ENCODE data around the gene PKD2L1. TPM values are rescaled to one million over a fixed set of nuclear protein-coding genes. Genes with fewer than 3 reads are reported as not detected.
A peak's percentile ranks its signal among the peaks of the same experiment; 100 is the strongest.
"Not testable (repeated sequence)": the region's sequence is repeated elsewhere in the genome, so short reads cannot be mapped to it uniquely, and the experiment has no call there.

PKD2L1 gene
- polyA plus RNA-seq, 1 donor, result 0.48 TPM

DNA sequence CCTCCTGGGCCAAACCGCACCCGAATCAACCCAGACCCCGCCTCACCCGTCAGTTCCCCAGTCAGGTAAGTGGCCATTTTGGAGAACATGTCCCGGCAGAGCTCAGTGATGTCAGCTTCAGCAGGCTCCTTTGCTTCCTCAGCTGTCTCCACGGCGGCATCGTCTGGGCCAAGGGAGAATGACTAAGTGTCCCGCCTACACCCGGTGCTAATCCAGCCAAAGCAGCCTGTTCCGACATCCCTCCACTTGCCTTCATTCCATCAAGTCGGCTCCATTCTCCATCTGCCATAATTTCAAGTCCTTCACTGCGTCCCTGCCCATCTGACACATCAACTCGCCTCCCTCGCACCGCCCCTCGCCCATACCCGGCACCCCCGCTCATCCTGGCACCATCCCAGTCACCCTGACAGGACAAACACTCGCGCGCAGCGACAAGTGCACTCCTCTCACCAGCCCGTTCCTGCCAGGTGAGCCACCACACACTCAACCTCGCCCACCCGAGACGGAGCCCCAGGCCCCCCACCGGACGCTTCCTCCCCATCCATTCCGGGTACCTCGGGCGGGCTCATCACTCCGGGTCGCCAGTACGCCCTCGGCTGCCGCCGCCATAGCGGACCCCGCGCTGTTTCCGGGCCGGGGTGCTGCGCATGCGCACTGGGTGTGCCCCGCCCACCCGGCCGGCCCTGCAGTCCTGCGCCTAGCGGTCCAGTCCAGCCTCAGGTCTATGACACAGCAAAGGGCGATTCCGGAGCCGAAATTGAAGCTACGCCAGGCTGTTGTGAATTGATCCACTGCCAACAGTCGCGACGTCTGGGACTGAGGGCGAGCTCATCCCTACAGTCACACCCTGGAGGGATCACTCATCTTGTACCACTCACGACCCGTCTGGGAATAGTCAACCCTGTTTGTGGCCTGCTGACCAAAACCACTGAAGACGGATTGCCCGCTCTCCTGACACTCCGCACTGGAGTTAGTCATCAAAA, 43.7 kb downstream of the PKD2L1 start, which contains the start of gene BLOC1S2:
TSS of gene BLOC1S2 (minus strand) at position 630 of the 983 bp plus-strand sequence. CDS start at position 609, 21 bp downstream.
- peaks cover 29% of the 10 kb centered on the region for H3K4me1 ChIP-seq (ENCODE audit: control insufficient read depth, insufficient read depth, low read length)
- WGBS (ENCODE audit: insufficient coverage, low lambda C conversion rate), result no CpG with 5 or more reads among the region's 63 CpGs
- no peaks in the 10 kb centered on the region for H3K27me3 ChIP-seq (ENCODE audit: control insufficient read depth, insufficient read depth, low read length)
- H3K27ac ChIP-seq (ENCODE audit: low read length), result peak within 1 kb of the TSS; percentile 80
- H3K36me3 ChIP-seq (ENCODE audit: control insufficient read depth, insufficient read depth, low read length), result peaks cover 12% of the 10 kb centered on the region
- peak within 1 kb of the TSS; percentile 91 for H3K4me3 ChIP-seq (ENCODE audit: low read length)
- no peaks in the 10 kb centered on the region for H3K9me3 ChIP-seq (ENCODE audit: control insufficient read depth, low read depth, low read length)
- DNase-seq, result peak; percentile 81 to 88

GRCh38 chr10:100285326-100285725, 44.7 kb downstream of the PKD2L1 start:
- 83% methylated on average over 1 of the region's 12 CpGs for WGBS (ENCODE audit: insufficient coverage, low lambda C conversion rate)
- DNase-seq; H3K27ac ChIP-seq (ENCODE audit: low read length); H3K9me3 ChIP-seq (ENCODE audit: control insufficient read depth, low read depth, low read length); H3K27me3 ChIP-seq (ENCODE audit: control insufficient read depth, insufficient read depth, low read length): not testable (repeated sequence)
- H3K4me3 ChIP-seq (ENCODE audit: low read length), result peak overlapping the region; percentile 91
- H3K36me3 ChIP-seq (ENCODE audit: control insufficient read depth, insufficient read depth, low read length), result peaks cover 12% of the 10 kb centered on the region
- peaks cover 29% of the 10 kb centered on the region for H3K4me1 ChIP-seq (ENCODE audit: control insufficient read depth, insufficient read depth, low read length)

DNA sequence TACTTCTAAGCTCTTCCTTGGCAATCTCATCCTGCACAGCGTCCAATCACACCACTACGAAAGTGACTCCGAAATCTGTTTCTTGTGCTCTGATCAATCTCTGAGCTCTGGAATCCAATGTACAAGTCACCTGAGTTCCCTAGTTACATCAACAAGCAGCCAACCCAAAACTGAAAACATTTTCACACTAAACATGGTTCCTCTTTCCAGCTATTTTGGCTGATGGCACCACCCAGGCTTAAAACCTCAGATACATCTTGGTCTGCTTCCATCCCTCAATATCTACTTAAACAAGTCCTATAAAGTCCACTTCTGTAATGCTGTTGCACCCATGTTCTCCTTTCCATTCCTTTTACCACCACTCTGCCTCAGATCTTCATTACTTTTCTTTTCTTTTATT, 47.1 kb downstream of the PKD2L1 start:
- Histone ChIP-seq H3K4me3 (ENCODE audit: low read length) (no peak overlapping the region), H3K4me1 (ENCODE audit: control insufficient read depth, insufficient read depth, low read length) (peaks cover 20% of the 10 kb centered on the region), H3K9me3 (ENCODE audit: control insufficient read depth, low read depth, low read length) (no peaks in the 10 kb centered on the region), H3K27ac (ENCODE audit: low read length) (no peak overlapping the region), H3K27me3 (ENCODE audit: control insufficient read depth, insufficient read depth, low read length) (no peaks in the 10 kb centered on the region), H3K36me3 (ENCODE audit: control insufficient read depth, insufficient read depth, low read length) (peaks cover 27% of the 10 kb centered on the region)
- no peak for DNase-seq
- WGBS (ENCODE audit: insufficient coverage, low lambda C conversion rate), result no CpG with 5 or more reads among the region's 3 CpGs

DNA sequence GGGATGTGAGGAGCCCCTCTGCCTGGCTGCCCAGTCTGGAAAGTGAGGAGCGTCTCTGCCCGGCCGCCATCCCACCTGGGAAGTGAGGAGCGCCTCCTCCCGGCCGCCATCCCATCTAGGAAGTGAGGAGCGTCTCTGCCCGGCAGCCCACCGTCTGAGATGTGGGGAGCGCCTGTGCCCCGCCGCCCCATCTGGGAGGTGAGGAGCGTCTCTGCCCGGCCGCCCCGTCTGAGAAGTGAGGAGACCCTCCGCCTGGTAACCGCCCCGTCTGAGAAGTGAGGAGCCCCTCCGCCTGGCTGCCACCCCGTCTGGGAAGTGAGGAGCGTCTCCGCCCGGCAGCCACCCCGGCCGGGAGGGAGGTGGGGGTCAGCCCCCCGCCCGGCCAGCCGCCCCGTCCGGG, 53.1 kb downstream of the PKD2L1 start:
- H3K27me3 ChIP-seq (ENCODE audit: control insufficient read depth, insufficient read depth, low read length); H3K9me3 ChIP-seq (ENCODE audit: control insufficient read depth, low read depth, low read length); DNase-seq; H3K27ac ChIP-seq (ENCODE audit: low read length); H3K4me3 ChIP-seq (ENCODE audit: low read length); H3K4me1 ChIP-seq (ENCODE audit: control insufficient read depth, insufficient read depth, low read length): not testable (repeated sequence)
- peaks cover 23% of the 10 kb centered on the region for H3K36me3 ChIP-seq (ENCODE audit: control insufficient read depth, insufficient read depth, low read length)
- no CpG with 5 or more reads among the region's 31 CpGs for WGBS (ENCODE audit: insufficient coverage, low lambda C conversion rate)

GRCh38 chr10:100267239-100268104, 62.6 kb downstream of the PKD2L1 start, which contains the start of gene CWF19L1:
TSS of gene CWF19L1 (minus strand) at chr10:100267638. CDS start at chr10:100267593, 45 bp downstream.
- Histone ChIP-seq H3K27me3 (ENCODE audit: control insufficient read depth, insufficient read depth, low read length) (no peaks in the 10 kb centered on the region), H3K9me3 (ENCODE audit: control insufficient read depth, low read depth, low read length) (no peaks in the 10 kb centered on the region), H3K4me3 (ENCODE audit: low read length) (peak within 1 kb of the TSS; percentile 76), H3K4me1 (ENCODE audit: control insufficient read depth, insufficient read depth, low read length) (no peaks in the 10 kb centered on the region), H3K27ac (ENCODE audit: low read length) (peak within 1 kb of the TSS; percentile 61), H3K36me3 (ENCODE audit: control insufficient read depth, insufficient read depth, low read length) (no peaks in the 10 kb centered on the region)
- DNase-seq, result peak; percentile 85 to 93
- WGBS (ENCODE audit: insufficient coverage, low lambda C conversion rate), result 0% methylated on average over 2 of the region's 49 CpGs

DNA sequence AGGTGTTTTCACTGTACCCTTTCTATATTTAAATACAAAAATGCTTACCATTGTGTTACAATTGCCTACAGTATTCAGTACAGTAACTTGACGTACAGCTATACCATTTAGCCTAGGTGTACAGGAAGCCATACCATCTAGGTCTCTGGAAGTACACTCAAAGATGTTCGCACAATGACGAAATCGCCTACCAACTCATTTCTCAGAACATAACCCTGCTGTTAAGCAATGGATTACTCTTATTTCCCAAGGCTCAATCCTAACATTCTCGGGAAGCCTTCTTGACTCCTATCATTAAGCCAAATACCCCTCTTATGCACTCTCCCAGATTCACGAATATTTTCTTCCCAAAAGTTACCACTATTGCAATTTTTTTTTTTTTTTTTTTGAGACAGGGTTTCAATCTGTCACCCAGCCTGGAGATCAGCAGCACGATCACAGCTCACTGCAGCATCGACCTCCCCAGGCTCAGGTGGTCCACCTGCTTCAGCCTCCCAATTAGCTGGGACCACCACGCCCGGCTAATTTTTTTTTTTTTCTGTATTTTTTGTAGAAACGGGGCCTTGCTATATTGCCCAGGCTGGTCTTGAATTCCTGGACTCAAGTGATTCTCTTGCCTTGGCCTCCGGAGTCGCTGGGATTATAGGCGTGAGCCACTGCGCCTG, 64.1 kb downstream of the PKD2L1 start:
- Histone ChIP-seq H3K27me3 (ENCODE audit: control insufficient read depth, insufficient read depth, low read length) (no peaks in the 10 kb centered on the region), H3K27ac (ENCODE audit: low read length) (no peak overlapping the region), H3K36me3 (ENCODE audit: control insufficient read depth, insufficient read depth, low read length) (no peaks in the 10 kb centered on the region), H3K9me3 (ENCODE audit: control insufficient read depth, low read depth, low read length) (no peaks in the 10 kb centered on the region), H3K4me1 (ENCODE audit: control insufficient read depth, insufficient read depth, low read length) (no peaks in the 10 kb centered on the region), H3K4me3 (ENCODE audit: low read length) (no peak overlapping the region)
- 97% methylated on average over 6 of the region's 15 CpGs for WGBS (ENCODE audit: insufficient coverage, low lambda C conversion rate)
- no peak for DNase-seq

GRCh38 chr10:100254191-100254590, 75.8 kb downstream of the PKD2L1 start:
- Histone ChIP-seq H3K9me3 (ENCODE audit: control insufficient read depth, low read depth, low read length) (no peaks in the 10 kb centered on the region), H3K27ac (ENCODE audit: low read length) (no peak overlapping the region), H3K36me3 (ENCODE audit: control insufficient read depth, insufficient read depth, low read length) (peaks cover 55% of the 10 kb centered on the region), H3K27me3 (ENCODE audit: control insufficient read depth, insufficient read depth, low read length) (no peaks in the 10 kb centered on the region), H3K4me1 (ENCODE audit: control insufficient read depth, insufficient read depth, low read length) (no peaks in the 10 kb centered on the region), H3K4me3 (ENCODE audit: low read length) (no peak overlapping the region)
- no peak for DNase-seq
- no CpG with 5 or more reads among the region's 3 CpGs for WGBS (ENCODE audit: insufficient coverage, low lambda C conversion rate)

GRCh38 chr10:100253041-100253440, 77.0 kb downstream of the PKD2L1 start:
- Histone ChIP-seq H3K4me1 (ENCODE audit: control insufficient read depth, insufficient read depth, low read length) (no peaks in the 10 kb centered on the region), H3K4me3 (ENCODE audit: low read length) (no peak overlapping the region), H3K36me3 (ENCODE audit: control insufficient read depth, insufficient read depth, low read length) (peaks cover 59% of the 10 kb centered on the region), H3K27me3 (ENCODE audit: control insufficient read depth, insufficient read depth, low read length) (no peaks in the 10 kb centered on the region), H3K27ac (ENCODE audit: low read length) (no peak overlapping the region), H3K9me3 (ENCODE audit: control insufficient read depth, low read depth, low read length) (no peaks in the 10 kb centered on the region)
- WGBS (ENCODE audit: insufficient coverage, low lambda C conversion rate), result 57% methylated on average over 1 of the region's 5 CpGs
- DNase-seq, result no peak

GRCh38 chr10:100248820-100249219, 81.2 kb downstream of the PKD2L1 start:
- no peak overlapping the region for H3K27ac ChIP-seq (ENCODE audit: low read length)
- WGBS (ENCODE audit: insufficient coverage, low lambda C conversion rate), result no CpG with 5 or more reads among the region's 7 CpGs
- no peak for DNase-seq
- peaks cover 52% of the 10 kb centered on the region for H3K36me3 ChIP-seq (ENCODE audit: control insufficient read depth, insufficient read depth, low read length)
- no peaks in the 10 kb centered on the region for H3K27me3 ChIP-seq (ENCODE audit: control insufficient read depth, insufficient read depth, low read length)
- H3K9me3 ChIP-seq (ENCODE audit: control insufficient read depth, low read depth, low read length), result no peaks in the 10 kb centered on the region
- H3K4me3 ChIP-seq (ENCODE audit: low read length), result no peak overlapping the region
- H3K4me1 ChIP-seq (ENCODE audit: control insufficient read depth, insufficient read depth, low read length), result no peaks in the 10 kb centered on the region

Measured in large intestine (tissue), 3 donors.